ENCODE data around the gene KLHL34.

GRCh38 chrX:21610168-21610567, 48.0 kb downstream of the KLHL34 start:
- TF ChIP-seq GATA2 (IDR thresholded peaks at IDR 0.05; ENCODE audit: low read depth, low read length) (no peak), GATA3 (IDR thresholded peaks at IDR 0.05; ENCODE audit: low read depth, low read length) (no peak)

All from SH-SY5Y (cell line).